ENCODE measurements around the gene AGAP2.
"Not testable (repeated sequence)": the region's sequence is repeated elsewhere in the genome, so short reads cannot be mapped to it uniquely, and the experiment has no call there.

The AGAP2 gene

DNA sequence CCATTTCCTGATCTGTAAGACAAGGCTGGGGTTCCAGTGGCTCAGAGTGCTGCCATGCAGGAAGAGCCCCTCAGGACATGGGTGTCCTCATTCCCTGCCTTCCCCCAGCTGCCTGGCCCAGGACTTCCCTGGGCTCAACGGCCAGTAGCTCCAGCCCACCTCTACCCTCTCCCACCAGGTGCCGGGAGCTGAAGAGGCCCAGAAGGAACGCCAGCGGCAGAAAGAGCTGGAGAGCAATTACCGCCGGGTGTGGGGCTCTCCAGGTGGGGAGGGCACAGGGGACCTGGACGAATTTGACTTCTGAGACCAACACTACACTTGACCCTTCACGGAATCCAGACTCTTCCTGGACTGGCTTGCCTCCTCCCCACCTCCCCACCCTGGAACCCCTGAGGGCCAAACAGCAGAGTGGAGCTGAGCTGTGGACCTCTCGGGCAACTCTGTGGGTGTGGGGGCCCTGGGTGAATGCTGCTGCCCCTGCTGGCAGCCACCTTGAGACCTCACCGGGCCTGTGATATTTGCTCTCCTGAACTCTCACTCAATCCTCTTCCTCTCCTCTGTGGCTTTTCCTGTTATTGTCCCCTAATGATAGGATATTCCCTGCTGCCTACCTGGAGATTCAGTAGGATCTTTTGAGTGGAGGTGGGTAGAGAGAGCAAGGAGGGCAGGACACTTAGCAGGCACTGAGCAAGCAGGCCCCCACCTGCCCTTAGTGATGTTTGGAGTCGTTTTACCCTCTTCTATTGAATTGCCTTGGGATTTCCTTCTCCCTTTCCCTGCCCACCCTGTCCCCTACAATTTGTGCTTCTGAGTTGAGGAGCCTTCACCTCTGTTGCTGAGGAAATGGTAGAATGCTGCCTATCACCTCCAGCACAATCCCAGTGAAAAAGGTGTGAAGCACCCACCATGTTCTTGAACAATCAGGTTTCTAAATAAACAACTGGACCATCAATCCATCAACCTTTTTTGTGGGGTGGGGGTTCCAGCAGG, 17.6 kb downstream of the AGAP2 start:
- no peak for FAIRE-seq

DNA sequence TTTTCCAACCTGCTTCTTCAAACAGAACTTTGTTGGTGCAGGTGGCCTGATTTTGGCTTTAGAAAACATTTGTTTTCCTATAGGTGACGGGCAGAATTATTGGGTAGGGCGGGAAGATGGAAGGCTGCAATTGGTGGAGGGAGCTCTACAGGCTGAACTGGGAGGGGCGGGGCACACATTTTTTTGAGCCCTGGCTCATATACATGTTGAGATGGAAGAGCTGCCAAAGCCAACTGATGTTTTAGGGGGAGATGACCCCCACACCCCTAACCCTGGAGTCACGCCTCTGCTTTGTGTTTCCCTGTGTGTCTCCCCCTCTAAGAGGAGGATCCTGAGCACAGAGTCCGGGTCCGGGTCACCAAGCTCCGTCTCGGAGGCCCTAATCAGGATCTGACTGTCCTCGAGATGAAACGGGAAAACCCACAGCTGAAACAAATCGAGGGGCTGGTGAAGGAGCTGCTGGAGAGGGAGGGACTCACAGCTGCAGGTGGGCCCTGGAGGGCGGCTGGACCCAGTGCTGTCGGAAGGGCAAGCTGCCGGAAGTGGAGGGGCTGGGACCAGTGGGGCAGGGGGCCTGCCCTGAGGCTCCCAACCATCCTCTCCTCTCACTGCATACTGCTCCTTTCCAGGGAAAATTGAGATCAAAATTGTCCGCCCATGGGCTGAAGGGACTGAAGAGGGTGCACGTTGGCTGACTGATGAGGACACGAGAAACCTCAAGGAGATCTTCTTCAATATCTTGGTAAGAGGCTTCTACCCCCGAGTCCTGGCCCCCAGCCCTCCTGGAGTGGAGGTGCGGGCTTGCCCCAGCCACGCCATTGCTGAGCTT, 18.6 kb downstream of the AGAP2 start:
- FAIRE-seq, result no peak

DNA sequence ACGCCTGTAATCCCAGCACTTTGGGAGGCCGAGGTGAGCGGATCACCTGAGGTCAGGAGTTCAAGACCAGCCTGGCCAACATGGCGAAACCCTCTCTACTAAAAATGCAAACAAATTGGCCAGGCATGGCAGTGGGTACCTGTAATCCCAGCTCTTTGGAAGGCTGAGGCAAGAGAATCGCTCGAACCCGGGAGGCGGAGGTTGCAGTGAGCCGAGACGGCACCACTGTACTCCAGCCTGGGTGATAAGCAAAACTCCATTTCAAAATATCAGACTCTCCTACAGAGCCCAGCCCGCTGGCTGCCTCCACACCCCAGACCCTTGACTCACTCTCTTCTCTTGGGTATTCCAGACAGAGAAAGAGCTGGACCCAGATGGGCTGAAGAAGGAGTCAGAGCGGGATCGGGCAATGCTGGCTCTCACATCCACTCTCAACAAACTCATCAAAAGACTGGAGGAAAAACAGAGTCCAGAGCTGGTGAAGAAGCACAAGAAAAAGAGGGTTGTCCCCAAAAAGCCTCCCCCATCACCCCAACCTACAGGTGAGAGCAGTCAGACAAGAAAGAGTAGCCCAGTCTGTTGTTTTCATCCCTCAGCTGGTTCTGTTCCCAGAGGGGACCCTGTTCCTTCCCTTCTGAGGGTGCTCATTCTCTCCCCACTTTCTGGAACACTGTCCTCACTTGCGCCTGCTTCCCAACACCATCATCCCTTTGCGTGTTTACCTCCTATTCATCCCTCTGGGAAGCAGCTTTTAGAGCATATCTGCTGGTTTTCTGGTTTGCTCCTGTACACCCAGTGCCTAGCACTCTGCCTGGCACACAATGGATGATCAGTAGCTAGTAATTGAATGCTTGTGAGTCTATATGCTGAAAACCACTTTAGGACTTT, 19.7 kb downstream of the AGAP2 start:
- FAIRE-seq, result no peak

DNA sequence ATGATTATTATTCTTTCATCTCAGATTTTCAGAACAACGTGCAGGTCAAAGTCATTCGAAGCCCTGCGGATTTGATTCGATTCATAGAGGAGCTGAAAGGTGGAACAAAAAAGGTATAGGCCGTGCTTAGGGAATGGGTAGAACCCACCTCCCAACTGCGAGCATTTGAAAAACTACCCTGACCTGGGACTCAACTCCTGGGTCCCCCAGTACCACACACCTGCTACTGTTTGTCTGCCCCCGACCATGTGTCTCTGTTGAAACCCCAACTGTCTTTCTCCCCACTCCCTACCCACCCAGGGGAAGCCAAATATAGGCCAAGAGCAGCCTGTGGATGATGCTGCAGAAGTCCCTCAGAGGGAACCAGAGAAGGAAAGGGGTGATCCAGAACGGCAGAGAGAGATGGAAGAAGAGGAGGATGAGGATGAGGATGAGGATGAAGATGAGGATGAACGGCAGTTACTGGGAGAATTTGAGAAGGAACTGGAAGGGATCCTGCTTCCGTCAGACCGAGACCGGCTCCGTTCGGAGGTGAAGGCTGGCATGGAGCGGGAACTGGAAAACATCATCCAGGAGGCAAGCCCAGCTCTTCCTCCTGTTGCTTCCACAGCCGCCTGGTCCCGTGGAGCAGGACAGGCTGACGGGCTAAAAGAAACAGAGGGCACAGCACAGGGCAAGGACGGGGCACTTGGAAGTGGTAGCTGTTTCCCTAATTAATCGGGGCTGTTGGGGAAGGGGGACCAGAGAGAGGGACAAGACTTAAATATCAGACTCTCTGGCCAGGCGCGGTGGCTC, 20.5 kb downstream of the AGAP2 start:
- FAIRE-seq, result no peak

DNA sequence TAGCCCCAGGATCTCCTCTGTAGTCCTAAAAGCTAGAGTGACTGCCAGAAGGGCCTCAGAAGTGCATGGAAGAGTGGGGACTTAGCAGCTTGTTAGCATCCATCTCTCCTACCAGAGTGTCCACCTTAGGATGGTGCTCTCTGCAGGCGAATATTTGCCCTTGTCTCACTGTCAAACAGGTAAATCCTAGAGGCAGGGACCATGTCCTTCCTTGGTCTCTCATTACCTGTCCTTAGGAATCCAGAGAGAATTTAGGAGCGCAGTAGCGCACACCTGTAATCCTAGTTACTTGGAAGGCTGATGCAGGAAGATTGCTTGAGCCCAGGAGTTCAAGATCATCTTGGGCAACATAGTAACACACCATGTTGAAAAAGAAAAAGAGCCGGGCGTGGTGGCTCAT, 21.4 kb downstream of the AGAP2 start:
- no peak for FAIRE-seq

DNA sequence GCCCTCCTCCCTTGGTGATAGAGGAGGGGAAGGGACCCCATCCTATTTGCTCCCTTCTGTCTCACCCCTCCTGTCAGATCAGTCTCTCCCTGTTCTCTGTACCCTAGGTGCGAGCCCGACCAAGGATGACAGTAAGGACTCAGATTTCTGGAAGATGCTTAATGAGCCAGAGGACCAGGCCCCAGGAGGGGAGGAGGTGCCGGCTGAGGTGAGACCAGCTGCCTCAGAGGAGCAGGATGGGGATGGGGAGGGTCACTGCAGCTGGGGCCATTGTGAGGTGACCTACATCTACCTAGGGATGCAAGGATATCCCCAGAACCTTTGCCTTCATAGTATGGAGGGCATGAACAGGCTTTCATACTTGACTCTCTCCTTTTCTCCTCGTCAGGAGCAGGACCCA, 22.2 kb downstream of the AGAP2 start:
- no peak for FAIRE-seq

DNA sequence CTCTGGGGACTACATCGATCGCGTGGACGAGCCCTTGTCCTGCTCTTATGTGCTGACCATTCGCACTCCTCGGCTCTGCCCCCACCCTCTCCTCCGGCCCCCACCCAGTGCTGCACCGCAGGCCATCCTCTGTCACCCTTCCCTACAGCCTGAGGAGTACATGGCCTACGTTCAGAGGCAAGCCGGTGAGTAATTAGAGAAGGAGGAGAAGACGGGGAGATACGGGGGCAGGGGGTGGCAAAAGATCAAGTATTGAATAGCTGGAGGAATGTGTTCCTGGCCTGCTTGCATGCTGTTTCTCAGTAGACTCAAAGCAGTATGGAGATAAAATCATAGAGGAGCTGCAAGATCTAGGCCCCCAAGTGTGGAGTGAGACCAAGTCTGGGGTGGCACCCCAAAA, 22.8 kb downstream of the AGAP2 start:
- no peak for FAIRE-seq

DNA sequence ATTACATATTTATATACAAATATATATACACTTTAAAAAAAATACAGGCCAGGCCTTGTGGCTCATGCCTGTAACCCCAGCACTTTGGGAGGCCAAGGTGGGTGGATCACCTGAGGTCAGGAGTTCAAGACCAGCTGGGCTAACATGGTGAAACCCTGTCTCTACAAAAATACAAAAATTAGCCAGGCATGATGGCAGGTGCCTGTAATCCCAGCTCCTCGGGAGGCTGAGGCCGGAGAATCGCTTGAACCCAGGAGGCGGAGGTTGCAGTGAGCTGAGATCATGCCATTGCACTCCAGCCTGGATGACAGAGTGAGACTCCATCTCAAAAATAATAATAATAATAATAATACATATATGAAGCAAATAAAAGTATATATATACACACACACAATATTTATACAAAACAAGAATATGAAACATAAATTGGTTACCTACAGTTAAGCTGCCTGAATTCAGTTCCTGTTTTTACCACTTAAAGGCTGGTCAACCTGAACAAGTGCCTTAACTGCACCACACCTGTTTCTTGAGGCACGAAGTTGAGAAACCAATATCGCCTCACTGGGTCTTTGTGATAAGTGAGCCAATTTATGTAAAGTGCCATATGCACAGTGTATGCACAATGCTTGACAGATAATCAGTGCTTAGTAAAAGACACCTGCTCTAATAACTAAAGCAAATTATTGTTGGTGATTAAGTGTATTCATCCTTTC, 23.4 kb downstream of the AGAP2 start:
- not testable (repeated sequence) for FAIRE-seq

DNA sequence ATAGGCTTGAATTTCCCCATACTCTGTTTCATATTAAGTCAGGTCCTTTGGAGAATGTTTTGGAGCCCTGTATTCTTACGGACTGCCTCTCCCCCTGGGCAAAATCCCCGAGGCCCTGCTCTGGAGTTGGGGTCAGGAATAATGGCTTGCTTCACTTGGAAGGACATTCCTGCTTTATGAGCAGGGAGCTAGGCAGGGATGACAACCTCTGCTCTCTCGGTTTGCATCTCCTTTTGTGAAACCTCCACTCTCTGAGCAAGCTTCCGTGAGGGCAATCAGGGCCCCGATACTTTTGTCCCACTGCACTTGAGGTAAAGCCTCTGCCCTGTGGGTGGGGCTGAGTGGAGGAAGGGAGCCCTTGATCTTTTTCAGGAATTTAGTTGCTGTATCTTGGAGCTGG, 25.3 kb downstream of the AGAP2 start:
- FAIRE-seq, result no peak

DNA sequence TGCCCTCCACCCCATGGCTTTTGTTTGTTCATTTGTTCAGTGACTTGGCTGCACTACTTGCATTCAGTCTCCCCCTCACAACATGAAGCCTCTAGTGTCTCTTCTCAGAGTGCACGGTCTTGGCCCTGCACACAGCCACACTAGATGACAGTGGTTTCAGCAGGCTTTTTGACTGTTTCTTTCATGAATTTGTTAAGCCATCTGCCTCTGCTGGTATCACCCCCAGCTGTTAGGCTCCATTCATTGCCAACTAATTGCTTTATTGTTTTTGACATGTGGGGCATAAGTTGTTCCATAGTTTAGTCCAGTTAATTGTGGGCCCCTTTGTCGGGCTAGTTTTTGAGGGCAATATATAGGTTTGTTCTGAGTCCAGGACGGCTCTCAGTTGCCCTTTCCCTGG, 25.8 kb downstream of the AGAP2 start:
- FAIRE-seq, result no peak

DNA sequence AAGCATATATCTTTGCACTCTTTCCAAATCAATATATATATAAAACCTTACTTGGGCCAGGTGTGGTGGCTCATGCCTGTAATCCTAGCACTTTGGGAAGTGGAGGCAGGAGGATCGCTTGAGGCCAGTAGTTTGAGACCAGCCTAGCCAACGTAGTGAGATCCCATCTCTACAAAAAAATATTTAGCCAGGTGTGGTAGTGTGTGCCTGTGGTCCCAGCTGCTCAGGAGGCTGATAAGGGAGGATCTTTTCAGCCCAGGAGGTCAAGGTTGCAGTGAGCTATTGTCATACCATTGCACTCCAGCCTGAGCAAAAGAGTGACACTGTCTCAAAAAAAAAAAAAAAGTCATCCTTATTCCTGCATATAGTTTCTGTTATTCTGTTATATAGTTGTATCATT, 30.2 kb downstream of the AGAP2 start:
- FAIRE-seq, result no peak

DNA sequence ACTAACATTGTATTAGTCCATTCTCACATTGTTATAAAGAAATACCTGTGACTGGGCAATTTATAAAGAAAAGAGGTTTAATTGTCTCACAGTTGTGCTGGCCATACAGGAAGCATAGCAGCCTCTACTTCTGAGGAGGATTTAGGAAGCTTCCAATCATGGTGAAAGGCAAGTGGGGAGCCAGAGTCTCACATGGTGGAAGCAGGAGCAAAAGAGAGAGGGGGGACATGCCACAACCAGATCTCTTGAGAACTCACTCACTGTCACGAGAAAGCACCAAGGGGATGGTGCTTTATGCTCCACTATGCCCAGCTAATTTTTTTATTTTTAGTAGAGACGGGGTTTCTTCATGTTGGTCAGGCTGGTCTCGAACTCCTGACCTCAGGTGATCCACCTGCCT, 31.3 kb downstream of the AGAP2 start:
- no peak for FAIRE-seq

DNA sequence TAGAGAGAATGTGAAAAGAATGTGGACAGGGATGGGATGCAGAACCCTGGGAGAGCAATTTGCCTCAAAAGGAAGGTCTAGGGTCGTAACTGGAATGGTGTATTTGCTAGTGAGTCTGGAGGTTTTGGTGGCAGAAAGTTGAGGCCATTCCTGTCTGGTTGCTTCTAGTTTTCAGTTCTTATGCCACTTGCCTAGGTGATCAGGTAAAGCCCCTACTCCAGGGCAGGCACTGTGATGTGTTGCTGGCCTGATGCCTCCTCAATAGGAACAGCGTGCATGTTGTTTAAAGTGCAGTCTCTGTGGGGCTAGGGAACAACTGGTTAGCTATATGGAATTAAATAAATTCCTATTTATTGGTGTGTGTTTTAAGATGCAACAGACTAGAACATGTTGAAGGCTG, 38.2 kb downstream of the AGAP2 start:
- FAIRE-seq, result no peak

DNA sequence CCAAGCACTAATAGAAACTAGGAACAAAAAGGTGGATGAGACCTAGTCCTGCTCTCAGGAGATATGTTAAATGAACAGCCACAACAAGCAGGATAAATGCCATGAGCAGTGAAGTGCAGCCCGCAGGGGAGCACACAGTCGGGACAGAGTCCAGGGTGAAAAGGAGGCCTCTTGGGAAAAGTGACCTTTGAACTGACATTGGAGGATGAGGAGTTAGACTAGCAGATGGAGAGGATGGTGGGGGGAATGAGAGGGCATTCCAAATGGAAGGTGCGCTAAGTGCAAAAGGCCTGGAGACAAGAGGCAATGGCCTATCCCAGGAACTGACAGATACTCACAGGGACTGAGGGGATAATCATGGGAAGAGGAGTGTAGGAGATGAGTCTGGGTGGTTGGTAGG, 40.1 kb downstream of the AGAP2 start:
- FAIRE-seq, result no peak

DNA sequence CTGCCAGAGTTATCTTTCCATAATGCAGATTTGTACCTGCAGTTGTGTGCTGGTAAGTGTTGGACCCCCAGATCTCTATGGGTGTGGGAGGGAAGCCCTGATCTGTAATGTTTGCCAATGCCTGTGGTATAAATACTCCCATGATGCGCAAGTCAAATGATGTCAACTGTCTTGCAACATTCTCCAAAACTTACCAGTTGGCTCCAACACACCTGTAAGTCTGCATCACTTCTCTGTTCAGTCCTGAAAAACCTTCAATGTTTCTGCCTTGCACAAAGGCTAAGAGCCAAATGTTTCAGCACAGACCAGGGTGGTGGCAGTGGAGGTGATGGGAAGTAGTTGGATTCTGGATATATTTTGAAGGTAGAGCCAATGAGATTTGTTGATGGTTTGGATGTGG, 41.5 kb downstream of the AGAP2 start:
- FAIRE-seq, result no peak

DNA sequence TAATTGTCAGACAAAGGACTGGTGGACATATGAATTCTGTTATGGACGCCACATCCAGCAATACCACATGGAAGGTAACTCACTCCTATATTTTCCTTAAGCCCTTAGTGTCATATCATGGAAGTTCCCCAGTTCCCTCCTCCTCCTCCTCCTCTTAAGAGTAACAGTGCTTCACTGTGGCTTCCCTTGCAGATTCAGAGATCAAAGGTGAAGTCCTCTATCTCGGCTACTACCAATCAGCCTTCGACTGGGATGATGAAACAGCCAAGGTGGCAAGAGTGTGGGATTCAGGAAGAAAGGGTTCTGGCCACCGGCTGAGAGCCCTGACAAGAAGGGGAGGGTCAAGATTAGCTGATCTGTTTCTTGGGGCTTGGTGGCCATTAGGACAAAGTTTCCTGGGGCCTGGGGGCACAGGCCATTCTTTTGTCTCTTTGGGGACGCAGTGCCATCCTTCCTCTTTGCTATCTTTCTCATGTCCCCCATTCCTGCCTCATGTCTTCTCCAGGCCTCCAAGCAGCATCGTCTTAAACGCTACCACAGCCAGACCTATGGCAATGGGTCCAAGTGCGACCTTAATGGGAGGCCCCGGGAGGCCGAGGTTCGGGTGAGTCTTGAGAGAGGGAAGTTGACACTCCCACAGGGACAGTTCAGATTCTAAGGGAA, 42.6 kb downstream of the AGAP2 start:
- FAIRE-seq, result no peak

DNA sequence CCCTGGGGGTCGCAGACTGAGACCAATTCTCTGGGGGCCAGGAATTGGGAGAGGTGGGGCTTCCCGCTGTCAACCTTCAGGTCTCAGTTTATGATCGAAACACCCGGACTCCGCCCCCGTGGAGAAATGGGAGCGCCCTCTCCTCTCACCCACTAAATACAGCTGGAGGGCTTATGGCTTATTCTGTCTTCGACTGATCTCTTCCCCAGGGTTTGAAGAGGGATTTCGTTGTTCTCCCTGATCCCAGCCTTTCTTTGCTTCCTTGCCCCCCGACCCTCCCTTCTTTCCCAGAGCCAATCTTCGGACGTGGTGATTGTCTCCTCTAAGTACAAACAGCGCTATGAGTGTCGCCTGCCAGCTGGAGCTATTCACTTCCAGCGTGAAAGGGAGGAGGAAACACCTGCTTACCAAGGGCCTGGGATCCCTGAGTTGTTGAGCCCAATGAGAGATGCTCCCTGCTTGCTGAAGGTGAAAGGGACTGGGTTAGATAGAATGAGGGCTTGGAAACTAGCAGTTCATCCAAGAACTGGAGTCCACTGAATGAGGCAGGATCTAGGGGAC, 44.0 kb downstream of the AGAP2 start:
- FAIRE-seq, result no peak

DNA sequence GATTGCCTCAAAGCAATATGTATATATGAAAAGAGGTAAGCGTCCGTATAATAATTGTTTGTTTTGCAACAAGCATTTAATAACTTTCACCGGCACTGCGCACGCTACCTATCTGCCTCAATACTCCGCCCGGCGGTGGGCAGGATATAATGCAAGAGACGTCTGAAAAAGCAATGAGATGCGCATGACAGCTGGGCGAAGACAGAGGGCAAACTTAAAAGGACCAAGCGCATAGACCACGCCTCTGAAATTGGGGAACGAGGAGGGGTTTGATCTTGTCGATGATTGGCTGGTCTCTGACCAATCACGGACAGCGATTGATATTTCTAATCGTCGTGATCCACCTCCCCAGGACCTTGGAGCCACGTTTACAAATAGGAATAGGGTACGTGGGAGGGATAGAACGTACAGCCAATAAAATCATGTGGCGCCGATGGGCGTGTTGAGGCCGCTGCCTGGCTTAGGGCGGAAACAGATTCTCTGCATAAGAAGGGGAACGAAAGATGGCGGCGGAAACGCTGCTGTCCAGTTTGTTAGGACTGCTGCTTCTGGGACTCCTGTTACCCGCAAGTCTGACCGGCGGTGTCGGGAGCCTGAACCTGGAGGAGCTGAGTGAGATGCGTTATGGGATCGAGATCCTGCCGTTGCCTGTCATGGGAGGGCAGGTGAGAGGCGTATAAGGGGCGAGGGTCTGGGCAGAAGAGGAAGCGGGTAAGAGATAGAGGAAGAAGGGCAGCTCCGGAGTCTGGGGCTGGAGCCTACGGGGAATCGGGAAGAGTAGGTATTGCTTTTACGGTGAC, 44.7 kb downstream of the AGAP2 start, which contains the start of gene OS9:
Gene OS9 (plus strand): TSS at position 474 of the 800 bp plus-strand sequence. CDS start 30 bp downstream, at position 504.
- FAIRE-seq, result peak; percentile 99

DNA sequence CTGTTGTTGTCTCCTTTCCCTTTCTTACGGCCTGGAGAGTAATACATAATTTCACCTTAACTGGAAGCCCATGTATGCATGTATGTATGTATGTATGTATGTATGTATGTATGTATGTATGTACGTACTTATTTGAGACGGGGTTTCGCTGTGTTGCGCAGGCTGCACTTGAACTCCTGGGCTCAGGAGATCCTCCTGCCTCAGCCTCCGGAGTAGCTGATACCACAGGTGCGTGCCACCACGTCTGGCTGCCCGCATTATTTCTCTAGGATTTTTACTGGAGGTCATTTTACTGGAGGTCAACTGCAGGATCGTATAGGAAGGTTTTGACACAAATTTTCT, 45.3 kb downstream of the AGAP2 start:
- no peak for FAIRE-seq

DNA sequence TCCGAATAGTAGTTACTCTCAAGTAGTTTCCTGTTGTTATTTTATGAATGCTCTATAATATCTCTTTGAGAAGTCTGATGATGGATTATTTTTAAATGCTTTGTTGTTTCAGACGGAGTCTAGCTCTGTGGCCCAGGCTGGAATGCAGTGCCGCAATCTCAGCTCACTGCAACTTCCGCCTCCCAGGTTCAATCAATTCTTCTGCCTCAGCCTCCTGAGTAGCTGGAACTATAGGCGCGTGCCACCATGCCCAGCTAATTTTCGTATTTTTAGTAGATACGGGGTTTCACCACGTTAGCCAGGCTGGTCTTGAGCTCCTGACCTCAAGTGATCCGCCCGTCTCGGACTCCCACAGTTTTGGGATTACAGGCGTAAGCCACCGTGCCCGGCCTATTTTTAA, 46.0 kb downstream of the AGAP2 start:
- FAIRE-seq, result no peak

Data from TTC549 (cell line).